ENCODE results near the gene MGAT5B. TPM values are rescaled to one million over a fixed set of nuclear protein-coding genes. Genes with fewer than 3 reads are reported as not detected.

Gene MGAT5B
- total and polyA plus RNA-seq, 2 donors (not counting 1 experiment from before 2014, with no cell fraction given), result 0.09 to 0.17 TPM

GRCh38 chr17:76946772-76947135 is 78.5 kb downstream of the MGAT5B start:
- no peak overlapping the region for H3K4me2 ChIP-seq (ENCODE audit: extremely low read depth, insufficient read depth, low read length)
- no peaks in the 10 kb centered on the region for H3K79me2 ChIP-seq (ENCODE audit: control insufficient read depth, insufficient read depth, low read length)
- no peak overlapping the region for H3K4me3 ChIP-seq (replicated peaks in 1 of 4; ENCODE audit: control extremely low read depth in 1 of 4, insufficient read depth in 1 of 4, low read depth in 3 of 4, low read length in 4 of 4)
- no peaks in the 10 kb centered on the region for H3K9me3 ChIP-seq (ENCODE audit: control insufficient read depth, insufficient read depth, low read depth, low read length)
- no peaks in the 10 kb centered on the region for H3K36me3 ChIP-seq (ENCODE audit: control insufficient read depth, insufficient read depth, low read length)
- no peak for DNase-seq (ENCODE audit: low read depth in 2 of 2)
- no peak overlapping the region for H3K27ac ChIP-seq (ENCODE audit: insufficient read depth, low read length)
- H3K27me3 ChIP-seq (ENCODE audit: control insufficient read depth, insufficient read depth, low read length), result no peaks in the 10 kb centered on the region
- H2AFZ ChIP-seq (ENCODE audit: low read length), result no peak overlapping the region
- no peaks in the 10 kb centered on the region for H3K4me1 ChIP-seq (ENCODE audit: control insufficient read depth, extremely low read depth, insufficient read depth, low read length)
- H3K9ac ChIP-seq (ENCODE audit: insufficient read depth, low read length), result no peak overlapping the region
- TF ChIP-seq EZH2 (IDR thresholded peaks at IDR 0.05; ENCODE audit: low read length, missing control alignments) (no peak), CTCF (conservative IDR thresholded peaks at IDR 0.05 in 1 of 2, IDR thresholded peaks at IDR 0.05 in 1 of 2; ENCODE audit: low read depth in 1 of 2, low read length in 2 of 2) (no peak)
- H4K20me1 ChIP-seq (ENCODE audit: control insufficient read depth, extremely low read depth, insufficient read depth, low read length), result no peaks in the 10 kb centered on the region

- no peaks in the 10 kb centered on the region for H3K4me1 ChIP-seq (ENCODE audit: control insufficient read depth, extremely low read depth, insufficient read depth, low read length)
- no peaks in the 10 kb centered on the region for H3K36me3 ChIP-seq (ENCODE audit: control insufficient read depth, insufficient read depth, low read length)
- no peaks in the 10 kb centered on the region for H3K79me2 ChIP-seq (ENCODE audit: control insufficient read depth, insufficient read depth, low read length)
- H2AFZ ChIP-seq (ENCODE audit: low read length), result no peak overlapping the region
- H3K4me2 ChIP-seq (ENCODE audit: extremely low read depth, insufficient read depth, low read length), result no peak overlapping the region
- H3K27ac ChIP-seq (ENCODE audit: insufficient read depth, low read length), result no peak overlapping the region
- no peak overlapping the region for H3K9ac ChIP-seq (ENCODE audit: insufficient read depth, low read length)
- no peaks in the 10 kb centered on the region for H4K20me1 ChIP-seq (ENCODE audit: control insufficient read depth, extremely low read depth, insufficient read depth, low read length)
- TF ChIP-seq CTCF (conservative IDR thresholded peaks at IDR 0.05 in 1 of 2, IDR thresholded peaks at IDR 0.05 in 1 of 2; ENCODE audit: low read depth in 1 of 2, low read length in 2 of 2) (no peak), EZH2 (IDR thresholded peaks at IDR 0.05; ENCODE audit: low read length, missing control alignments) (no peak)
- no peak for DNase-seq (ENCODE audit: low read depth in 2 of 2)
- H3K4me3 ChIP-seq (replicated peaks in 1 of 4; ENCODE audit: control extremely low read depth in 1 of 4, insufficient read depth in 1 of 4, low read depth in 3 of 4, low read length in 4 of 4), result no peak overlapping the region
- no peaks in the 10 kb centered on the region for H3K27me3 ChIP-seq (ENCODE audit: control insufficient read depth, insufficient read depth, low read length)
- H3K9me3 ChIP-seq (ENCODE audit: control insufficient read depth, insufficient read depth, low read depth, low read length), result no peaks in the 10 kb centered on the region
Measured at GRCh38 chr17:76947309-76947708, 79.1 kb downstream of the MGAT5B start.

DNA sequence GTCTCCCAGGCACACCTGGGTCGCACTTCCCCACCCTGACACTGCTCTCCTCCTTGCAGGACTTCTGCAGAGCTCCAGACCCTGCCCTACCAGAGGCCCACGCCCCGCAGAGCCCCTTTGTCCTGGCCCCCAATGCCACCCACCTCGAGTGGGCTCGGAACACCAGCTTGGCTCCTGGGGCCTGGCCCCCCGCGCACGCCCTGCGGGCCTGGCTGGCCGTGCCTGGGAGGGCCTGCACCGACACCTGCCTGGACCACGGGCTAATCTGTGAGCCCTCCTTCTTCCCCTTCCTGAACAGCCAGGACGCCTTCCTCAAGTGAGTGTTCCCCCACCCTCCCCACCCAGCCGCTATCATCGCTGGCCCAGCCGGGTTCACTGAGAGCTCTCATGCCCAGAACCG is 79.6 kb downstream of the MGAT5B start:
- no peak overlapping the region for H3K9ac ChIP-seq (ENCODE audit: insufficient read depth, low read length)
- H3K79me2 ChIP-seq (ENCODE audit: control insufficient read depth, insufficient read depth, low read length), result no peaks in the 10 kb centered on the region
- H3K4me2 ChIP-seq (ENCODE audit: extremely low read depth, insufficient read depth, low read length), result no peak overlapping the region
- no peaks in the 10 kb centered on the region for H3K36me3 ChIP-seq (ENCODE audit: control insufficient read depth, insufficient read depth, low read length)
- no peak overlapping the region for H2AFZ ChIP-seq (ENCODE audit: low read length)
- H3K4me3 ChIP-seq (replicated peaks in 1 of 4; ENCODE audit: control extremely low read depth in 1 of 4, insufficient read depth in 1 of 4, low read depth in 3 of 4, low read length in 4 of 4), result no peak overlapping the region
- no peaks in the 10 kb centered on the region for H4K20me1 ChIP-seq (ENCODE audit: control insufficient read depth, extremely low read depth, insufficient read depth, low read length)
- H3K27ac ChIP-seq (ENCODE audit: insufficient read depth, low read length), result no peak overlapping the region
- DNase-seq (ENCODE audit: low read depth in 2 of 2), result no peak
- TF ChIP-seq EZH2 (IDR thresholded peaks at IDR 0.05; ENCODE audit: low read length, missing control alignments) (no peak), CTCF (conservative IDR thresholded peaks at IDR 0.05 in 1 of 2, IDR thresholded peaks at IDR 0.05 in 1 of 2; ENCODE audit: low read depth in 1 of 2, low read length in 2 of 2) (no peak)
- no peaks in the 10 kb centered on the region for H3K9me3 ChIP-seq (ENCODE audit: control insufficient read depth, insufficient read depth, low read depth, low read length)
- no peaks in the 10 kb centered on the region for H3K27me3 ChIP-seq (ENCODE audit: control insufficient read depth, insufficient read depth, low read length)
- H3K4me1 ChIP-seq (ENCODE audit: control insufficient read depth, extremely low read depth, insufficient read depth, low read length), result no peaks in the 10 kb centered on the region

All from fibroblast of lung (primary cell).